Right renal cortex interstitium (tissue), 3 donors: Measurements from ENCODE around the gene SHB. TPM values are rescaled to one million over a fixed set of nuclear protein-coding genes. Genes with fewer than 3 reads are reported as not detected.
"Not testable (repeated sequence)": the region's sequence is repeated elsewhere in the genome, so short reads cannot be mapped to it uniquely, and the experiment has no call there.

Experiments
- DNase-seq, 3 donors: peaks; one replicate each; pipeline ENCODE4 v3.0.0-alpha.2; 2013; ENCODE audit warnings: low read depth in 3 of 3, low spot score in 2 of 3
- polyA plus RNA-seq, 3 donors: library from polyadenylated mRNA; unstranded; fragments of 120-200 nt; gene quantifications; one replicate each; pipeline ENCODE4 v1.2.1, GENCODE V29; 2013; ENCODE audit not compliant: insufficient read length in 3 of 3

The SHB gene
- polyA plus RNA-seq, 3 donors, result 14.1 to 17.5 (median 14.5) TPM

DNA sequence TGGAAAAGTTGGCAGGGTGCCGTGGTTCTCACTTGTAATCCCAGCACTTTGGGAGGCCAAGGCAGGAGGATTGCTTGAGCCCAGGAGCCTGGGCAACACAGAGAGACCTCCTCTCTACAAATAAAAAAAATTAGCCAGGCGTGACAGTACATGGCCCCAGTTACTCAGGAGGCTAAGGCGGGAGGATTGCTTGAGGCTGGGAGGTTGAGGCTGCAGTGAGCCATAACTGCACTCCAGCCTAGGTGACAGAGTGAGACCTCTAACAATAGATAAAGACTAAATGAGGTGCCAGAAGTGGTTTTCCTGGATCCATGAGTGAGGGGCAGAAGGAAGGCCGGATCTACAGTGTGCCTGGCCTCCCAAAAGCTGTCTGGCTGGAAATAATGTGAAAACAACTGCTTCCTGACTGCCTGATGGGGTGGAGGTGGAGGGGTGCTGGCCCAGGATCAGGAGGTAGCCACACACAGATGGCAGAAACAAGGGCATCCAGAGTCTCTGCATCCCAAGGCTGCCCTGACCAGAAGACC, 4.1 kb downstream of the SHB start:
- no peak for DNase-seq

DNA sequence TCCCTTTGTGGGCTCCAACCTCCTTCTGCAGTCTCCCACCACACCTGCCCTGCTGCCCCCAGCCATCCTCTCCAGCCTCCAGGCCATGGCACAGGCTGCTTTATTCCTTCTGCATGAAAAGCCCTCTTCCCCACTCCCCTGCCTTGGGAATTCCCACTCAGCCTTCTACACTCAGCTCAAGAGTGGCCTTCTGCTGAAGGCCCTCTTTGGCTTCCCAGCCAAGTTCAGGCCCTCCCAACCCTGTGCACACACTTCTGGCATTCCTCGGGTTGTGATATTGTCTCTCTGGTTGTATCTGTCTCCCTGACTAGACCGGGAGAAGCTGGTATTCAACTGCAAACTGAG, 5.7 kb downstream of the SHB start:
- DNase-seq, result no peak

DNA sequence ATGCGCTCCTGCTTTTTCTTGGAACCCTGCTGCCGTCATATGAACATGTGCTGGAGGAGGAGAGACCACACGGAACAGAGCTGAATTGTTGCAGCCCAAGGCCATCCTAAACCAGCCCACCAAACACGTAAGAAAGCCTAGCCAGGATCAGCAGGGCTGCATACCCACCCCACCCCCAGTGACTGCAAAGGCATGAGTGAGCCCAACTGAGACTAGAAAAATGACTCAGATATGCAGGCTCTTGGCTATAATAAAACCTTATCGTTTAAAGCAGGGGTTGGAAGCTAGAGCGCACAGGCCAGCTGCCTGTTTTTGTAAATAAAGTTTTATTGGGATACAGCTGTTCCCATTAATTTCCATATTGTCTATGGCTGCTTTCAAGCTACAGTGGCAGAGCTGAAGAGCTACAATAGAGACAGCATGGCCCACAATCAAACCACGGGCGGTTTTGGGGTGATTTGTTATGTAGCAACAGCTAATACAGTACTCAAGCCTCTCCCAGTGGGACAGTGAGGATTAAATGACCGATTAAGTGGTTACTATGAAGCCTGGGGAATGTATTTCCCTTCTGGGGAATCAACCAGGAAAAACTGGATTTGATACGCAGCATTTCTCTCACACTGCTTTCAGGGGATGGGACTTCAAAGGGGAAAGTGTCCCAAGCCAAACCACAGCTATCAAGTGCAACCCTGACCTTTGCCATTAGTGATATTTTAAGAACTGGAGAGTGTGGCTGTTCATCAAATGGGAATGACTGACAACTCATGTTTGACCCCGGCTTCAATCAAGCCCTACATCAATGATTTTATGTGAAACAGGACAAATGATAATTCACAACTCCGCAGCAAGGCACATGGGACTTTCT, 6.3 kb downstream of the SHB start:
- no peak for DNase-seq

DNA sequence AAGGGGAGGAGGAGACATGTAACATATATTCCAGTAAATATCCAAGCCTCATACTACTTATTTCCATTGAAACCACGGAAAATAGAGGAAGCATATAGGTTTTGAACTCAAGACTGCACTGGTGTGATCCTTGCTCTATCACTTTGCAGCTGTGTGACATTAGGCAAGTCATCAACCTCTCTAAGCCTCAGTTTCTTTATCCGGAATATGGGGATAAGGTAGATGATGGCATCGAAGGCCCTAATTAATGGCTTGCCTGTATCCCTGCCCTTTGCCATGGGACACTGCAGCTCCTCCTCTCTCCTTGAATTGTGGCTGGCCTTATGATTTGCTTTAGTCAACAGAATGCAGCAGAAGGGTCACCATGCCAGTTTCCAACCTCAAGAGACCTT, 6.9 kb downstream of the SHB start:
- no peak for DNase-seq

DNA sequence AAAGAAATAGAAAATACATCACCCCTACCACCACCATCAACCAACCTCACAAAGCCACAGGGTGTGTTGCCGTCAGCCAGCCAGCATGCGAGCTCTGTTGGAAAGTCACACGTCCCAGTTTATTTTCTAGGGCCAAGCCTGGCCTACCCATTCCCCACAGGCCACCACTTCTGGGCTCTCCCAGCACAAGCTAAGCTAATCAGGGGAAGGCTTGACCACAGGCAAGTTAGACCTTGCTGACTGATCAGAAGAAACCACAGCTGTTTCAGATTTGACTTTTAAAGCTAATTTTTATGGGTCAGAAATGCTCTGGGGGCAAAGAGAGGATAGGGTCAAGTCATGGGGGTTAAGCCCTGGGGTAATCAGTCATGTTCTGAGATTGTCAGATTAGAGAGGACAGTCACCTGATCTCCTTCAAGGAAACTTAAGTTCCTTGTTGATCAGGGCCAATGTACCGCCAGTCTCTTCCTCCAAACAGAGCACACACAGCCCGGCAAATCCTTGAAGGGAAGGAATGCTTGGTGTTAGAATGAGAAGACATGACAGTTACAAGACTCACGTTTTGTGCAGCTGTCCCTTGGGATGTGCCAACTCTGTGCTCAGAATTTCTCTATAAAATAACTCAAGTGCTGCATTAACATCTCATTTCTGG, 7.6 kb downstream of the SHB start:
- DNase-seq, result no peak

DNA sequence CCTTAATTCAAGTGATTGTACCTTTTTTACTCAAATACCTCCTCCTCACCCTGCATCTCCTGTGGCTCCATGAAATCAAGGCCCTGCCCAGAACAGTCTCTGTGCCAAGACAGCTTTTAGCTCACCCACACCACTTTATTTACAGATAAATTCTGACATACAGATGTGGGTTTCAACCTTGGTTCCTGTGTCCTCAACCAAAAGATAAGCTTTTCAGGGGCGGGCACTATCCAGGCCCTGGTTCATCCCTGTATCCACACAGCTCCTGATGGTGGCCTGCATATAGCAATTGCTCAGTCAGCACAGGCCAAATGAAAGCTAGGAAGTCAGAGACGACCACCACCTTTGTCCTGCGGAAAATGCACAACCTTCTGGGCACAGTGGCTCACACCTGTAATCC, 8.3 kb downstream of the SHB start:
- DNase-seq, result no peak

DNA sequence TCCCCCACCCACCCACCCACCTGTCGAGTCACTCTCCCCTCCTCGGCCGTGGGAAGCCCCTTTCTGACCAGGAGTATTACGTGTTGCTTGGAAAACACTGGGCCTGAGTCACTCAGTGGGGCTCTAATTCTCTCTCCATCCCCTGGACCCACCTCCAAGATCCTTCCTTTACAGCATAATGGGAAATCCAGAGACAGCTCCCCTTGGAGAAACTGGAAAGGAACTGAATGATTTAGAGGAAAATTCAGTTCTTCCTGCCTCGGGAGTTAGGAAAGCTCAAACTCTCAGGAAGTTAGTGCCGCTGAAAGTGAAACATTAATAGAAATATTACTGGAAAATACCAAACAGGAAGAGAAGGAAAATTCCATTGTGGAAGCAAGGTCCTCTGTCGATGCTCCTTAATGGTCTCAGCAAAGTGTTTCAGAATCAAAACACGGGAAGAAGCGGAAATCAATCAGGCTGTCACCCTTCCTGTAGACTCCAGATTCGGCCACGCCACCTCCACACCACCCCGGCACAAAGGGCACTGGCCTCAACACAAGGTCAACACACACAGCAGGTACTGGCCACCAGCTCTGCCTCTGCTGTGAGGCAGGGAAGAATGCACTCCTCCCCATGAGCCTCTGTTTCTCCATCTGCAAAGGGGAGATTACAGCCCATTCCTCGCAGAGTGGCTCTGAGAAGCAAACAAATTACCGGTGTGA, 9.6 kb downstream of the SHB start:
- DNase-seq, result no peak

DNA sequence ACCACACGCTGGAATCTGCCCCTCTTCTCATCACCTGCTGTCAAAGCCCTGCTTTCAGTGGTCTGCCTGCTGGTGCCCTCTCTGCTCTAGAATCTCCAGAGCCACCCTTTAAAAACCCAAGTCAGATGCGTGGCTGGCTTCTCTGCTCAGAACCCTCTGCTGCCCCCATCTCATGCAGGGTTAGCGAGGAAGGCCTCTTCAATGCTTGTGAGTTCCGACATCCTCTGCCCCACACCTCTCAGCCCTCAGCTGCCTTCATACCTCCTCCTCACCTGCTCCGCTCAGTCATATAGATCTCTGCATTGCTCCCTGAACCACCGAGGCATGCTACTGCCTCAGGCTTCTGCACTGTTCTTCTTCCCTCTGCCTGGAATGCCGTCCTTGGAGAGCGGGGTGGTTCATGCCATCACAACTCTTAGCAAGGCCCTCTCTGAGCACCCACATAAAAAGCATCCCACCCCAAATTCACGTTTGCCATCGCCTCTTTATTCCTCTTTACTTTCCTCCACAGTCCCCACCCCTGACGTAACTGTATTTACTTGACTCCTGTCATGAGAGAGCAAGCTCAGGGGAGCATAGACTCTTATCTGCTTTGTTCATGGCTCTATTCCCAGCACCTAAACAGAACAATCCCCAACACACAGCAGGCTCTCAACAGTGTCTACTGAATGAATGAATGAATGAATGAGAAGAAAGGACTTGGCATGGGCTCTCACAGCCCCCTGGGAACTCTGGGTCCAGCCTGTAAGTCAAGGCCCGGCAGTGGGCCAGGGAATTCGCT, 10.4 kb downstream of the SHB start:
- no peak for DNase-seq

DNA sequence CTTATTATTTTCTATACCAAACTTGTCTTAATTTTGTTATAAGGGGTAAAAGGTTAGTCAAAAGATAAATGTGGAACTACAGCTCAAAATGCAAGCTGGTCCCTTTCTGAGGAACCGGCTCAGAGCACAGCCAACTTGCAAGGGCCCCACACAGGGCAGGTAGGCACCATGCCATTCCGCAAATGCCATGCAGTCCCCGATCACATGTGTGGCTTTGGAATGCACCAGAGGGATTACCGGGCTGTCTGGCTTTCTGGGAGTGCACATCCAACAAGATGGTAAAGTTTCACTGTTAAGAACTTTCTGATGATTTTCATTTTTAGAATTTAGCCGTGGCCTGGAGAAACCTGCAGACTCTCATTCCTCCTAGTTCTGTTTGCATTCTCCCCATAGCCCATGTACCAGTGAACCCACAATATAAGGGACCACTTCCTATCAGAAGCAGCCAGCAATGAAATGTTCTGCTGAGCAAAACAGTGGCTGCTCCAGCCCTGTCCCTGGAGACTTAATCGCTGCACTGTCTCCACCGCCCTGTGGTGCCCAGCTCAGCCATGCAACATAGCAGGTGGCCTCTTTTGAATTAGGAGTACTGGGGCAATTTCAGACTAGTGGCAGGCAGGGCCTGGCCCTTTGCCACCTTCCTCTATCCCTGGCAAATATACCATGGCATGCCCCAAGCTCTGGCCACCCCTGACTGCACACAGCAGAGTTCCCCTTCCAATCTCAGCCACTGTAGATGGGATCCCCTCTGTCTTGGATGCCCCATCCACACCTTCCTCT, 11.4 kb downstream of the SHB start:
- DNase-seq, result no peak

DNA sequence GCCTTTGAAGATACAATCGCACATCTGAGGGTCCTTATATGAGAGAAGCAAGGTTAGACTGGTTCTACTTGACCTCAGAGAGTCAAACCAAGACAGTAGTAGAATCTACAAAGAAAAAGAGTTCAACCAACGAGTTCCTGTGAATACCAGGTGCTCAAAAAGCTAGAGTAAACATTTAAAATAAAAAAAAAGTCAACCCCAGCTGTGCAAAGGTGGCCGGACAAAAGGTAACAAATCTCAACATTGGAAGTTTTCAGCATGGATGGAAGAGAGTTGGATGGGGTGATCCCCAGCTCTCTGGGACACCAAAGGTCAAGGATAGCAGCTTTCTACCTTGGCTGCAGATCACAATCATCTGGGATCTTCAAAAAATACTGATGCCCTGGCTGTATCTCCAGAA, 14.4 kb downstream of the SHB start:
- DNase-seq, result no peak

DNA sequence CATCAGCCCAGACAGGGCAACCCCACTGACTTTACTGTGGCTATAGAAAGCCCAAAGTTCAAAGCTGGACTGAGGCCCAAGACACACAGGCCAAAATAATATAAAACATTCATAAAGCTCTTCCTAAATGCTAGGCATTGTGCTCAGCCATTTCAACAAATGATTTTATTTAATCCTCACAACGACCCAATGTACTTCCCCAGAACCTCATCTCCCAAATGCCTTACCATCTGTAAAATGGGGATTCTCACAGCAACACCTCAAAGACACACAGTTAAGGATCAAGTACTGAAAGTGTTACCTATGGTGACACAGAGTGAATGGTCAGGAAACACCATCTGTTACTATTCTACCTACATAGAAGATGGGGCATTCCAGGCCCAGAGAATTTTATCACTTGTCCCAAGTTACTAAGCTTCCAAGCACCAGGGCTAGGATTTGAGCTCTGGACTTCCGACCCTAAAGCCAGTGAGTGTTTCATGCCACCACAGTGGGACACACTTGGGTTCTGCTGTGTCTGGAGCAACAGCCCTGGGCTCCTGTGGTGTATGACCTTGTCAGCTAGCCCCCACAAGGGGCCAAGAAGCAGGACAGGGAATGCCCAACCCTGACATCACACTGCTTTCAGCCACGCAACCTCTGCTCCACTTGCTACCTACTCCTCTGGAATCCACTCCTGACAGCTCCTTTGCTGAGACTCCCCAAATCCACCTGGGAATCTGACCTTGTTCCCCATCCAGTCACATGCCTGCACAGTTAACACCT, 15.1 kb downstream of the SHB start:
- DNase-seq, result no peak

DNA sequence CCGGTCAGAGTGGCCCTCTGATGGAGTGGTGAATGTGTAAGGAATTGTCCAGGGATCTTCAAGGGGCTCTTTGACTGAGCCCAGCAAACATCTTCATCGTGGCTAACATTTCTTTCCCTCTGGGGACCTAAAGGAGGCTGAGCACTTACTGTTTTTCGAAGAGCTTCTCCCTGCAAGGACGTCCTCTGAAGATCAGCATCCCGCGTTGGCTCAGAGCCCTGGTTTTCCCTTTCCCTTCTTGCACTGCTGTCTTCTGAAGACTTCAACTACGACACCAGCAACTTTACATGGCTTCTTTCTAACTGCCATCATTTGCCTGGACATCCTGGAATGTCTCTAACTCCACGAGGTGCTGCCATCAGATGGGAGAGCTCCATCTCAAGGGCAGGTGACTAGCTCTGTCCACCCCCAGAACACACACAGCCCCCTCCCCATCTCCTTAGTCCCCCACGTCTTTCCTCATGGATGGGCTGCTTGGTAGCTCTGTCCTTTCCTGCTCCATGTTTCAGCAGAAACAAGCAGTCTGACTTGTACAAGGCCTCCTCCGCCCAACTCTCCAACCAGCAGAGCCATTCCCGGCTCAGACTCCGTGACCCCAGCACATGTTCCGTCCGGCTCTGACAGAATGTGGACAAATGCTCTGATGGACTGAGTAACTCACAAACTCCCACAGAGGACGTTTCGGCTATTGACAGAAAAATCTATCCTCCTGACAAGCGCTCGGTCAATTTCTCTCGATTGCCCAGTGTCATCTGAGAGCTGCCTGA, 17.1 kb downstream of the SHB start:
- DNase-seq, result no peak

DNA sequence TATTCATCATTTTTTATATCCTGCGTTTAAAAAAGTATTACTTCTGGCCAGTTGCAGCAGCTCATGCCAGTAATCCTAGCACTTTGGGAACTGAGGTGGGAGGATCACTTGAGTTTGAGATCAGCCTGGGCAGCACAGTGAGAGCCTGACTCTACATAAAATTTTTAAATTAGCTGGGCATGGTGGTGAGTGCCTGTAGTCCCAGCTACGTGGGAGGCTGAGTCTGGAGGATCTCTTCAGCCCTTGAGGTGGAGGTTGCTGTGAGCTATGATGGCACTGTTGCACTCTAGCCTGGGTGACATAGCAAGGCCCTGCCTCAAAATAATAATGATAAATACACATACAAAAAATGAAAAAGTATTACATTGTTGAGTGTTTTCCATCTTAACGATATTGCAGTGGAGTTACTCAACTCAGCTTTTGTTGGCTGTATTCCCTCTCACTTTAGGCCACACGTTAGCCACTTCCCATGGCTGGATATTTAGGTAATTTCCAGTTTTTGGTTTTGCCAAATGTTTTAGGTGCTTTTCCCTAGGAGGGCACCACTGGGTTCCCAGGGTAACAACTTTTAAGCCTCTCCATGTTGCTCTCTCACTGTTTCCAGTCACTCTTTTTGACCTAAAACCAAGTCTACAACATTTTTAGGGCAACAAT, 20.6 kb downstream of the SHB start:
- DNase-seq, result no peak

DNA sequence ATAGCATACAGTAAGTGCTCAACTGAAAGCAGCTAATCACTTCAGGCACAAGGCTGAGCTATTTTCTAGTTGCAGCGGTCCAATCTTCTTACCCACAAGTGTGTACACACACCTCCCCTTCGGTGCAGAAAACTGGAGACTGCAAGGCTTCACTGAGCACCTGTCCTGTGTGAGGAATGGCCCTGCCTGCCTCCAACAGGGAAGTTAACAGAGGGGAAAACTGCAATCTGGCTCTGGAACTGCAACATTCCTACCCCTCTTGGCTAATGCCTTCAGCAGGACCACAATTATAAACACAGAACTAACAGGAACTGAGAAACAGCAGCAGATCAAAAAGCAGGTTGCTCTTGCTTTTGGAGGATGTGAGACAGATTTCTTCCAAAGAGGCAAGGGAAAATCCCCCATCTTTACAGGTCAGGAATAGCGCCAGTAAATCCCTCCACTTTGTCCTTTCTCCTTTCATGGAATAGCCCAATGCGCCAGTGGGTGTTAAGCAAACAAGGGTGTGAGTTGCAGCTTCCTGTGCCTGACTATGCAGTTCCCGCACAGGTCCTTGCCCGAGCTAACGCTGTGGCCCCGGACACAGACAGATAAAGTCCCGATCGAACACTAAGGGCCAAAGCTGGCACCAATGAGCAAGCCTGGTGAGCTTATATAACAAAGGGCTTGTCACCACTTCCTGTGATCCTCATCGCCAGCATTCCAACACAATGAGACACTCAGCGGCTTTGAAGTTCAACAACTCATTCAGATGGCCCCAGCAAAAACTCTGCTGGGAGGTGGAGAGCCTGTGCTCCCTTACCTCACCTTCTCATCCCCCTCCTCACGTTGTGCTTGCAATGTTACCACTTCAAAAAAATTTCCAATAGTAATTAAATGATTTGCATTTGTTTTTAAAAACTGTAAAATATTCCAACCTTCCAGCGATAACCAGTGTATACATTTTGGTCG, 21.5 kb downstream of the SHB start:
- DNase-seq, result no peak

DNA sequence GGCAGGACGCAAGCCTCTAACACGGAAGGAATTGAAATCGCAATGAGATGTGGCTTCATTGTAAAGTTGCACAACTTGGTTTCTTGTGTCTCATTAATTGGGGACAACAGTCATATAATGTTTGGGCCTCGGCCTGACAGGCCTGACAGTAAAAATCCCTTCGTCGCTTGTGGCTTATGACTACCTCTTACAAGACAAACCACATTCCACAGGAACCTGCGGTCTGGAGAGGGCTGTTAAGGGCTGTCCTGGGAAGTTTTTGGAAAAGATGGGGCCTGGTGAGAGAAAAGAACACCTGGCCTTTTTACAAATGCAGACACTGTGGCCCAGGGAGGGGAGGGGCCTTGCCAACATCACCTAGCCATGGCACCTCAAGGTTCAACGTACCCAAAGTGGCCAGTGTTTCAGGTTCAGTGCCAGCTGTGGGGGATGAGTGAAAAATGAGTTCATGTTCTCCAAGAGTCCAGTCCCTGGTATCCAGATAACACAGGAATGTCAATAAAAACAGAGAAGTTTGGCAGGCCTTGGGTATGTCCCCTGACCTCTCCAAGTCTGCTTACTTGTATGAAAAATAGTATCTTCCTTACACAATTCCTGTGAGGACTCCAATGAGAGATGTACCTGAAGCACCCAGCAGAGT, 22.2 kb downstream of the SHB start:
- DNase-seq, result no peak

DNA sequence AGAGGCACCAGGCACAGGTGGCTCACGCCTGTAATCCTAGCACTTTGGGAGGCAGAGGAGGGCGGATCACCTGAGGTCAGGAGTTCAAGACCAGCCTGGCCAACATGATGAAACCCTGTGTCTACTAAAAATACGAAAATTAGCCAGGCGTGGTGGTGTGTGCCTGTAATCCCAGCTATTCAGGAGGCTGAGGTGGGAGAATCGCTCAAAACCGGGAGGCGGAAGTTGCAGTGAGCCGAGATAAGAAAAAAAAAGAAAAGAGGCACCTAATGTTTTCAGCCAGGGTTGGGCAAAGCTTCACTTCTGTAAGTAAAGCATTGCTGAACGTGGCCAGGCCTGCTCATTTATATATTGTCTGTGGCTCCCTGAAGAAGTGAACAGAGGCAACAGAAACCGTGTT, 23.1 kb downstream of the SHB start:
- not testable (repeated sequence) for DNase-seq
